ENCODE measurements around the gene TAAR5.

The TAAR5 gene

GRCh38 chr6:132598473-132598872, 8.9 kb upstream of the TAAR5 start:
- H3K4me2 ChIP-seq, result no peak overlapping the region
- H3K36me3 ChIP-seq (ENCODE audit: insufficient read depth), result no peaks in the 10 kb centered on the region
- H2AFZ ChIP-seq (ENCODE audit: low read depth), result no peak overlapping the region
- no peaks in the 10 kb centered on the region for H3K4me1 ChIP-seq (ENCODE audit: low read depth, poor library complexity, severe bottlenecking)
- TF ChIP-seq CTCF (conservative IDR thresholded peaks at IDR 0.05; ENCODE audit: low read depth, low read length), result 0 out of 2 replicates have a peak, but pooled peaks have one; percentile 35
- no peaks in the 10 kb centered on the region for H3K27me3 ChIP-seq (ENCODE audit: insufficient read depth, low read depth)
- H3K4me3 ChIP-seq (IDR thresholded peaks at IDR 0.05; ENCODE audit: insufficient read depth, low read depth, low read length), result no peak overlapping the region
- no peaks in the 10 kb centered on the region for H4K20me1 ChIP-seq (ENCODE audit: insufficient read depth)
- H3K79me2 ChIP-seq (ENCODE audit: insufficient read depth, low read depth), result no peaks in the 10 kb centered on the region
- H3K27ac ChIP-seq, result no peak overlapping the region
- no peak overlapping the region for H3K9ac ChIP-seq

- Histone ChIP-seq H3K4me1 (ENCODE audit: low read depth, poor library complexity, severe bottlenecking) (no peaks in the 10 kb centered on the region), H3K27me3 (ENCODE audit: insufficient read depth, low read depth) (no peaks in the 10 kb centered on the region), H4K20me1 (ENCODE audit: insufficient read depth) (no peaks in the 10 kb centered on the region), H3K36me3 (ENCODE audit: insufficient read depth) (no peaks in the 10 kb centered on the region), H3K9ac (no peak overlapping the region), H3K79me2 (ENCODE audit: insufficient read depth, low read depth) (no peaks in the 10 kb centered on the region), H2AFZ (ENCODE audit: low read depth) (no peak overlapping the region), H3K4me2 (no peak overlapping the region), H3K27ac (no peak overlapping the region), H3K4me3 (IDR thresholded peaks at IDR 0.05; ENCODE audit: insufficient read depth, low read depth, low read length) (no peak overlapping the region)
- TF ChIP-seq CTCF (conservative IDR thresholded peaks at IDR 0.05; ENCODE audit: low read depth, low read length), result no peak
These were observed 6.7 kb upstream of the TAAR5 start for GRCh38 chr6:132596201-132596600.

GRCh38 chr6:132592855-132593254, 3.3 kb upstream of the TAAR5 start:
- Histone ChIP-seq H3K4me1 (ENCODE audit: low read depth, poor library complexity, severe bottlenecking) (no peaks in the 10 kb centered on the region), H3K79me2 (ENCODE audit: insufficient read depth, low read depth) (no peaks in the 10 kb centered on the region), H2AFZ (ENCODE audit: low read depth) (no peak overlapping the region), H3K4me2 (no peak overlapping the region), H3K9ac (no peak overlapping the region), H4K20me1 (ENCODE audit: insufficient read depth) (no peaks in the 10 kb centered on the region), H3K27ac (no peak overlapping the region), H3K27me3 (ENCODE audit: insufficient read depth, low read depth) (no peaks in the 10 kb centered on the region), H3K4me3 (IDR thresholded peaks at IDR 0.05; ENCODE audit: insufficient read depth, low read depth, low read length) (no peak overlapping the region), H3K36me3 (ENCODE audit: insufficient read depth) (no peaks in the 10 kb centered on the region)
- no peak for TF ChIP-seq CTCF (conservative IDR thresholded peaks at IDR 0.05; ENCODE audit: low read depth, low read length)

- H3K79me2 ChIP-seq (ENCODE audit: insufficient read depth, low read depth), result no peaks in the 10 kb centered on the region
- no peak overlapping the region for H3K4me2 ChIP-seq
- H3K36me3 ChIP-seq (ENCODE audit: insufficient read depth), result no peaks in the 10 kb centered on the region
- no peak overlapping the region for H3K27ac ChIP-seq
- no peaks in the 10 kb centered on the region for H3K27me3 ChIP-seq (ENCODE audit: insufficient read depth, low read depth)
- no peak for TF ChIP-seq CTCF (conservative IDR thresholded peaks at IDR 0.05; ENCODE audit: low read depth, low read length)
- no peak overlapping the region for H3K4me3 ChIP-seq (IDR thresholded peaks at IDR 0.05; ENCODE audit: insufficient read depth, low read depth, low read length)
- H4K20me1 ChIP-seq (ENCODE audit: insufficient read depth), result no peaks in the 10 kb centered on the region
- no peak overlapping the region for H2AFZ ChIP-seq (ENCODE audit: low read depth)
- H3K4me1 ChIP-seq (ENCODE audit: low read depth, poor library complexity, severe bottlenecking), result no peaks in the 10 kb centered on the region
- no peak overlapping the region for H3K9ac ChIP-seq
These were observed 821 bp upstream of the TAAR5 start for GRCh38 chr6:132590362-132590761.
